H1 (cell line): ENCODE data around the gene SLC66A2. TPM values are rescaled to one million over a fixed set of nuclear protein-coding genes. Genes with fewer than 3 reads are reported as not detected.

Experiments used
- CEBPB ChIP-seq: IDR thresholded peaks from 2 replicates; pipeline ENCODE4 v1.6.1; 2012; ENCODE audit warnings: low read depth, low read length
- MAX ChIP-seq: IDR thresholded peaks from 2 replicates; pipeline ENCODE4 v1.6.1; 2012; ENCODE audit warnings: inconsistent platforms
- PHF8 ChIP-seq: fragments of 200-600 bp; sonication (generic); conservative IDR thresholded peaks from 2 replicates; pipeline ENCODE4 v1.7.1; 2012; ENCODE audit warnings: low read depth, mild to moderate bottlenecking, inconsistent platforms, low read length, moderate library complexity
- POU5F1 ChIP-seq: IDR thresholded peaks from 2 replicates; pipeline ENCODE4 v1.6.1; 2011; ENCODE audit warnings: low read depth, mild to moderate bottlenecking, low read length, moderate library complexity
- TCF12 ChIP-seq: IDR thresholded peaks from 2 replicates; pipeline ENCODE4 v1.6.1; 2011; ENCODE audit warnings: low read depth, mild to moderate bottlenecking, low read length
- YY1 ChIP-seq: IDR thresholded peaks from 2 replicates; pipeline ENCODE4 v1.6.1; 2011; ENCODE audit warnings: low read depth, mild to moderate bottlenecking, low read length
- ZNF274 ChIP-seq: IDR thresholded peaks from 2 replicates; pipeline ENCODE4 v1.7.0; 2012; ENCODE audit warnings: low read length, borderline replicate concordance; ENCODE audit errors: extremely low read depth
- polyA plus RNA-seq, 7 experiments: library from polyadenylated mRNA; depleted of rRNA in 3 of 7; stranded (reverse) in 5 of 7; unstranded in 2 of 7; fragments of >200 nt in 5 of 7; fragments of 200-250 nt in 2 of 7; gene quantifications; 1 replicate in 5 of 7; 2 replicates in 1 of 7; 4 replicates in 1 of 7; pipeline versions ENCODE4 v1.2.1 to v1.2.3, GENCODE V29; 2011 to 2013; ENCODE audit warnings: missing spikeins in 2 of 7, mixed read lengths in 2 of 7
- total RNA-seq: library from RNA; stranded (reverse); fragmentation: NEBNext Ultra II Directional; extraction: Animal tissue kit (Norgen Biotek cat#: 25700); gene quantifications from 2 replicates; pipeline ENCODE4 v1.2.1, GENCODE V29; 2021

SLC66A2 gene
- total and polyA plus RNA-seq, 2 of the 8 experiments (the other 6 are each of a cell fraction or from before 2014, with no cell fraction given), result 15.0 to 18.9 TPM

- TF ChIP-seq ZNF274 (no peak), TCF12 (no peak), POU5F1 (no peak), CEBPB (no peak), MAX (no peak), YY1 (no peak), PHF8 (no peak)
- TF ChIP-seq, all 59 proteins: peak for 0
Observed at GRCh38 chr18:79904357-79905147, 46.9 kb downstream of the SLC66A2 start (continued).
